ENCODE results near the gene MEF2C.

DNA sequence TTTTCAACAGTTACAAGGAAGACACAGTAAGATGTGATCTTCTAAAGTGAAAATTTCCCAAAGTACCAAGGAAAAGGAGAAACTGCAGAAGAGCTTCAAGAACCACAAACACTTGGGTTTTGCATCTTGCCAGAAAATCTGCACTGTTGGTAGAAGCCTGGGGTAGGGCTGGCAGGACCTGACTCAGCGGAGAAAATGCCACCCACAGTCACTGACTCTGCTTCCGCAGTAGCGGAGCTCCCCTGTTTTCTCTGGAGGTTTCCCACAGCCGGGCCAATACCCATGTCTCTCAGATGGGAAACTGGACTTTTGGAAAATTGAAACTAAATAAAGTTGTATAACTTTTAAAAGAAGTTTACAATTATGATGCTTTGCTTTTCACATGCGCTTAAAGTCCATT, 104.2 kb downstream of the MEF2C start:
- TF ChIP-seq, protein P1, sequence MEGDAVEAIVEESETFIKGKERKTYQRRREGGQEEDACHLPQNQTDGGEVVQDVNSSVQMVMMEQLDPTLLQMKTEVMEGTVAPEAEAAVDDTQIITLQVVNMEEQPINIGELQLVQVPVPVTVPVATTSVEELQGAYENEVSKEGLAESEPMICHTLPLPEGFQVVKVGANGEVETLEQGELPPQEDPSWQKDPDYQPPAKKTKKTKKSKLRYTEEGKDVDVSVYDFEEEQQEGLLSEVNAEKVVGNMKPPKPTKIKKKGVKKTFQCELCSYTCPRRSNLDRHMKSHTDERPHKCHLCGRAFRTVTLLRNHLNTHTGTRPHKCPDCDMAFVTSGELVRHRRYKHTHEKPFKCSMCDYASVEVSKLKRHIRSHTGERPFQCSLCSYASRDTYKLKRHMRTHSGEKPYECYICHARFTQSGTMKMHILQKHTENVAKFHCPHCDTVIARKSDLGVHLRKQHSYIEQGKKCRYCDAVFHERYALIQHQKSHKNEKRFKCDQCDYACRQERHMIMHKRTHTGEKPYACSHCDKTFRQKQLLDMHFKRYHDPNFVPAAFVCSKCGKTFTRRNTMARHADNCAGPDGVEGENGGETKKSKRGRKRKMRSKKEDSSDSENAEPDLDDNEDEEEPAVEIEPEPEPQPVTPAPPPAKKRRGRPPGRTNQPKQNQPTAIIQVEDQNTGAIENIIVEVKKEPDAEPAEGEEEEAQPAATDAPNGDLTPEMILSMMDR (IDR thresholded peaks at IDR 0.05) = no peak
- TF ChIP-seq POLR2A (IDR thresholded peaks at IDR 0.05) = no peak
